ENCODE data around the gene SLC25A45.

- TF ChIP-seq CTCF (conservative IDR thresholded peaks at IDR 0.05) (no peak), ZFX (IDR thresholded peaks at IDR 0.05) (0 out of 2 replicates have a peak, but pooled peaks have one; percentile 34)
These were observed 41.2 kb upstream of the SLC25A45 start for GRCh38 chr11:65423516-65424204.

Measured in C4-2B (cell line).